ENCODE results near the gene REEP3. TPM values are rescaled to one million over a fixed set of nuclear protein-coding genes. Genes with fewer than 3 reads are reported as not detected.

Gene REEP3
- polyA plus RNA-seq, 1 experiment = 8.3 TPM

- CTCF ChIA-PET = interaction anchor here (0.9 to 1.6 kb wide), 2 partner anchors 12 to 15 kb away, joined by 3 to 9 read pairs; no protein-coding TSS in a partner anchor
- POLR2A ChIA-PET = no interaction called here
- Histone ChIP-seq H3K4me3 (ENCODE audit: low read depth, low read length) (no peak overlapping the region), H3K27me3 (ENCODE audit: control insufficient read depth, insufficient read depth, low read length) (no peaks in the 10 kb centered on the region), H3K36me3 (ENCODE audit: control insufficient read depth, insufficient read depth, low read length) (no peaks in the 10 kb centered on the region; the same call in 1 of the 2 replicates)
- DNase-seq (ENCODE audit: low read depth) = peak; percentile 61
- TF ChIP-seq CTCF (IDR thresholded peaks at IDR 0.05; ENCODE audit: insufficient read depth, low read depth, low read length) = no peak
Observed at GRCh38 chr10:63614371-63614891, 93.2 kb downstream of the REEP3 start.

GRCh38 chr10:63618552-63618951 lies 97.4 kb downstream of the REEP3 start:
- DNase-seq (ENCODE audit: low read depth) = no peak
- ChIA-PET CTCF (interaction anchor here (0.5 kb wide), 1 partner anchor 201 kb away, joined by 3 read pairs; no protein-coding TSS in a partner anchor), POLR2A (no interaction called here)
- H3K27me3 ChIP-seq (ENCODE audit: control insufficient read depth, insufficient read depth, low read length) = no peaks in the 10 kb centered on the region
- TF ChIP-seq CTCF (IDR thresholded peaks at IDR 0.05; ENCODE audit: insufficient read depth, low read depth, low read length) = no peak
- no peak overlapping the region for H3K4me3 ChIP-seq (ENCODE audit: low read depth, low read length)
- no peaks in the 10 kb centered on the region; the same call in 1 of the 2 replicates for H3K36me3 ChIP-seq (ENCODE audit: control insufficient read depth, insufficient read depth, low read length)

- TF ChIP-seq CTCF (IDR thresholded peaks at IDR 0.05; ENCODE audit: insufficient read depth, low read depth, low read length) = no peak
- DNase-seq (ENCODE audit: low read depth) = no peak
- H3K36me3 ChIP-seq (ENCODE audit: control insufficient read depth, insufficient read depth, low read length) = no peaks in the 10 kb centered on the region; the same call in 1 of the 2 replicates
- no peak overlapping the region for H3K4me3 ChIP-seq (ENCODE audit: low read depth, low read length)
- ChIA-PET POLR2A (no interaction called here), CTCF (no interaction called here)
- H3K27me3 ChIP-seq (ENCODE audit: control insufficient read depth, insufficient read depth, low read length) = no peaks in the 10 kb centered on the region
Observed at GRCh38 chr10:63619426-63619825, 98.2 kb downstream of the REEP3 start.

- DNase-seq (ENCODE audit: low read depth) = no peak
- ChIA-PET CTCF (interaction anchor here (1.4 kb wide), 1 partner anchor 9 kb away, joined by 3 read pairs; no protein-coding TSS in a partner anchor), POLR2A (no interaction called here)
- H3K27me3 ChIP-seq (ENCODE audit: control insufficient read depth, insufficient read depth, low read length) = no peaks in the 10 kb centered on the region
- TF ChIP-seq CTCF (IDR thresholded peaks at IDR 0.05; ENCODE audit: insufficient read depth, low read depth, low read length) = no peak
- no peak overlapping the region for H3K4me3 ChIP-seq (ENCODE audit: low read depth, low read length)
- no peaks in the 10 kb centered on the region; the same call in 1 of the 2 replicates for H3K36me3 ChIP-seq (ENCODE audit: control insufficient read depth, insufficient read depth, low read length)
Observed at GRCh38 chr10:63622097-63622496, 100.9 kb downstream of the REEP3 start.

GRCh38 chr10:63624701-63625100 lies 103.5 kb downstream of the REEP3 start:
- DNase-seq (ENCODE audit: low read depth) = no peak
- TF ChIP-seq CTCF (IDR thresholded peaks at IDR 0.05; ENCODE audit: insufficient read depth, low read depth, low read length) = no peak
- ChIA-PET CTCF (no interaction called here), POLR2A (no interaction called here)
- no peaks in the 10 kb centered on the region for H3K27me3 ChIP-seq (ENCODE audit: control insufficient read depth, insufficient read depth, low read length)
- no peak overlapping the region for H3K4me3 ChIP-seq (ENCODE audit: low read depth, low read length)
- H3K36me3 ChIP-seq (ENCODE audit: control insufficient read depth, insufficient read depth, low read length) = no peaks in the 10 kb centered on the region
